ENCODE results near the gene GALNT18. TPM values are rescaled to one million over a fixed set of nuclear protein-coding genes. Genes with fewer than 3 reads are reported as not detected.

The GALNT18 gene
- total RNA-seq, 1 donor from 2014 or later = 11.7 TPM

DNA sequence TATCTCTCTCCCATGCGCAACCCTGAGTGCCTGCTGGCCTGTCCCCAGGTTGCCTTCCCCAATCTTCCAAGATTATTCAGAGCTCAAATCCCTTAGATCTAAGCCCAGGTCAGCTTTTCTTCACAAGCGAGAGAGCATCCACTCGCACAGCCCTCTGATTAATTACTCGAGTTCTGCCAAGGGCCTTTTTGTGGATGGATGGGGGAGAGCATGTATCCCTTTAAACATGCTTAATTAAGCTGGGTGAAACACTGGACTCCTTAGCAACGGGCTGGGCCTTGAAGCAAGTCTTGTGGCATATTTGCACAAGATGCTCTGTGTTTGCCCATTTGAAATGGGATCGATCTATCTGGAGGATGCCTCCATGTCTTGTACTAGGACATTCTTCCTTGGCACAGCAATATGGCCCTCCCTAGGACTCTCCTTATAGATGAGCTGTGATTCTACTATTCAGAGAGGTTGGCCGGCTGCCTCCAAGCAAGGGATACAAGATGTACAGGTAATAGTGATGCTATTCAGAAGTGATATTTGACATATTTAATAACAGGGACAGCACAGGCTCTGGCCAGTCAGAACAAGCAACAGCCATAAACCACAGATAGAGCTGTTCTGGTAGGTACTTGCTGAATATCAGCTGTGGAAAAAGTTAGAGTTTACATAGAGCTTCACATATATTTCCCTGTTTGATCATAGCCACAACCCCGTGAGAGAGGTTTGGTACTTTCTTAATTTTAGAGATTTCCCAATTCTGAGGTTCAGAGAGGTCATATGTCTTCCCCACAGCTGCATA is 394.3 kb downstream of the GALNT18 start:
- Mint-ChIP-seq H3K9me3 (no peaks in the 10 kb centered on the region), H3K27me3 (peaks cover 14% of the 10 kb centered on the region), H3K36me3 (no peaks in the 10 kb centered on the region), H3K4me1 (ENCODE audit: unreplicated experiment) (no peaks in the 10 kb centered on the region), H3K4me3 (no peak overlapping the region), H3K27ac (no peak overlapping the region)
- TF ChIP-seq, protein P1, sequence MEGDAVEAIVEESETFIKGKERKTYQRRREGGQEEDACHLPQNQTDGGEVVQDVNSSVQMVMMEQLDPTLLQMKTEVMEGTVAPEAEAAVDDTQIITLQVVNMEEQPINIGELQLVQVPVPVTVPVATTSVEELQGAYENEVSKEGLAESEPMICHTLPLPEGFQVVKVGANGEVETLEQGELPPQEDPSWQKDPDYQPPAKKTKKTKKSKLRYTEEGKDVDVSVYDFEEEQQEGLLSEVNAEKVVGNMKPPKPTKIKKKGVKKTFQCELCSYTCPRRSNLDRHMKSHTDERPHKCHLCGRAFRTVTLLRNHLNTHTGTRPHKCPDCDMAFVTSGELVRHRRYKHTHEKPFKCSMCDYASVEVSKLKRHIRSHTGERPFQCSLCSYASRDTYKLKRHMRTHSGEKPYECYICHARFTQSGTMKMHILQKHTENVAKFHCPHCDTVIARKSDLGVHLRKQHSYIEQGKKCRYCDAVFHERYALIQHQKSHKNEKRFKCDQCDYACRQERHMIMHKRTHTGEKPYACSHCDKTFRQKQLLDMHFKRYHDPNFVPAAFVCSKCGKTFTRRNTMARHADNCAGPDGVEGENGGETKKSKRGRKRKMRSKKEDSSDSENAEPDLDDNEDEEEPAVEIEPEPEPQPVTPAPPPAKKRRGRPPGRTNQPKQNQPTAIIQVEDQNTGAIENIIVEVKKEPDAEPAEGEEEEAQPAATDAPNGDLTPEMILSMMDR (conservative IDR thresholded peaks at IDR 0.05) = no peak
- DNase-seq (ENCODE audit: extremely low spot score, unreplicated experiment) = no peak

Small RNAs within 50 kb of the gene (microRNA-seq; reads per million reads assigned to microRNA genes)
- gene MIR4299 = not detected

Other genes starting within 250 kb of the GALNT18 start
- gene USP47, start 220.0 kb upstream of the GALNT18 start, total RNA-seq (ENCODE audit: low replicate concordance) = 46.3 and 54.4 TPM in 2 replicates

All from type B pancreatic cell (in vitro differentiated cells).